DOHH2 (cell line): ENCODE measurements around the gene BAIAP2L1.

Experiments
- H3F3A ChIP-seq: fragments of 200-600 bp; sonication (generic), shearing (Covaris generic); 2 replicates; pipeline ENCODE4 v1.6.0; 2016; ENCODE audit warnings: antibody characterized with exemption, mild to moderate bottlenecking; ENCODE audit not compliant: control insufficient read depth, insufficient read depth
- H3K27ac ChIP-seq: fragments of 200-600 bp; sonication (generic); 2 replicates; pipeline ENCODE4 v1.5.1; 2014; ENCODE audit warnings: low read depth, mild to moderate bottlenecking, low read length, moderate library complexity
- H3K27me3 ChIP-seq: fragments of 200-600 bp; sonication (generic); 2 replicates; pipeline ENCODE4 v1.6.1; 2014; ENCODE audit warnings: mild to moderate bottlenecking, low read length, mixed read lengths; ENCODE audit not compliant: control insufficient read depth
- H3K36me3 ChIP-seq: fragments of 200-600 bp; sonication (generic); 2 replicates; pipeline ENCODE4 v1.6.1; 2014; ENCODE audit warnings: mild to moderate bottlenecking, low read length, moderate library complexity, mixed read lengths; ENCODE audit not compliant: control insufficient read depth
- H3K4me1 ChIP-seq: fragments of 200-600 bp; sonication (generic); 2 replicates; pipeline ENCODE4 v1.6.1; 2014; ENCODE audit warnings: mild to moderate bottlenecking, low read length, mixed read lengths; ENCODE audit not compliant: control insufficient read depth
- H3K4me2 ChIP-seq: fragments of 200-600 bp; sonication (generic); 2 replicates; pipeline ENCODE4 v1.6.0; 2014; ENCODE audit warnings: mild to moderate bottlenecking, low read length, moderate library complexity
- H3K4me3 ChIP-seq: fragments of 200-600 bp; sonication (generic); 2 replicates; pipeline ENCODE4 v1.5.1; 2014; ENCODE audit warnings: mild to moderate bottlenecking, low read length, mixed read lengths
- H3K79me2 ChIP-seq: fragments of 200-600 bp; sonication (generic); 2 replicates; pipeline ENCODE4 v1.6.1; 2014; ENCODE audit warnings: mild to moderate bottlenecking, low read length, mixed read lengths; ENCODE audit not compliant: control insufficient read depth
- H3K9me2 ChIP-seq: fragments of 200-600 bp; sonication (generic); replicated peaks from 2 replicates; pipeline ENCODE4 v1.6.1; 2014; ENCODE audit warnings: mild to moderate bottlenecking, low read length, mixed read lengths; ENCODE audit not compliant: control insufficient read depth
- H3K9me3 ChIP-seq: fragments of 200-600 bp; sonication (generic); 2 replicates; pipeline ENCODE4 v1.6.1; 2014; ENCODE audit warnings: antibody characterized with exemption, low read length, mixed read lengths; ENCODE audit not compliant: control insufficient read depth, insufficient read depth
- H4K20me1 ChIP-seq: fragments of 200-600 bp; sonication (generic); 2 replicates; pipeline ENCODE4 v1.6.0; 2014; ENCODE audit warnings: low read depth, mild to moderate bottlenecking, antibody characterized with exemption, low read length, moderate library complexity; ENCODE audit not compliant: control insufficient read depth, insufficient read depth
- CTCF ChIP-seq: fragments of 200-600 bp; sonication (generic); IDR thresholded peaks from one replicate; pipeline ENCODE4 v1.5.1; 2014; ENCODE audit warnings: antibody characterized with exemption, mild to moderate bottlenecking, low read depth, low read length; ENCODE audit not compliant: poor library complexity, severe bottlenecking
- EZH2phosphoT487 ChIP-seq: fragments of 200-600 bp; sonication (generic); IDR thresholded peaks from 2 replicates; pipeline ENCODE4 v1.6.1; 2017; ENCODE audit warnings: borderline replicate concordance, mild to moderate bottlenecking, antibody characterized with exemption, low read length, moderate library complexity, mixed read lengths

BAIAP2L1 gene

DNA sequence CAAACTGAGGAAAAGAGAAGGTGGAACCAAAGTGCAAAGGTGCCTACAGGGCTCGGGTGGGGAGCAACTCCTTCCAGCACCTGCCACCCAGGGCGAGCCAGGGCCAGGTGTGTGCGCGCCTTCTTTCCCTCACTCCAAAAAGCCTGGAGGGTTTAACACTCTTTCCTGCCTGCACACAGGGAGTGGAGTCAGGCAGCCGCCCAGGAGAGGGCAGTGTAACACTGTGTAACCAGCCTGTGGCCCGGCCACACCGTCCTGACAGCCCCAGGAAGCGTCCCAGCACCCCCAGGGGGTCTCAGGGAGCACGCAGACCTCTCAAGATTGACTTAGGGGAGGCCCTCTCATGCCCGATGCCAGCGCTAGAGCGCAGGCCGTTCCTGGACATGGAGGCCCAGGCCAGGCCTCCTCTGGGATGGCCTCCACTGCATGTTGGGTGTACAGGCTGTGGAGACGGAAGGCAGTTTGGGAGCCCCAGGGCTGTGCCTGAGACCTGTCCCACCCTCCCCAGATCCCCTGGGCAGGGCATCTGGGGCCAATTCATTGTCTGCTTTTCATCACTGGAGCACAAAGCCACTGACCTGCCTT, 106.0 kb downstream of the BAIAP2L1 start:
- Histone ChIP-seq H3K36me3 (0 out of 2 replicates have a peak, but pooled peaks cover 3% of the 10 kb centered on the region), H3F3A (no peaks in the 10 kb centered on the region), H3K79me2 (no peaks in the 10 kb centered on the region), H3K9me3 (no peaks in the 10 kb centered on the region), H3K27ac (no peak overlapping the region), H3K4me3 (no peak overlapping the region), H3K9me2 (no peaks in the 10 kb centered on the region), H3K4me2 (peak overlapping the region; percentile 42), H3K4me1 (peaks cover 15% of the 10 kb centered on the region), H4K20me1 (no peaks in the 10 kb centered on the region), H3K27me3 (no peaks in the 10 kb centered on the region)
- peak; percentile 98 for TF ChIP-seq CTCF
- no peak for TF ChIP-seq EZH2phosphoT487

GRCh38 chr7:98294326-98294725, 106.6 kb downstream of the BAIAP2L1 start:
- no peak for TF ChIP-seq EZH2phosphoT487
- no peak for TF ChIP-seq CTCF
- H3K4me2 ChIP-seq, result peak overlapping the region; percentile 42
- 0 out of 2 replicates have a peak, but pooled peaks cover 3% of the 10 kb centered on the region for H3K36me3 ChIP-seq
- H3K4me1 ChIP-seq, result peaks cover 15% of the 10 kb centered on the region
- H3K4me3 ChIP-seq, result no peak overlapping the region
- no peaks in the 10 kb centered on the region for H3K9me2 ChIP-seq
- H3K27ac ChIP-seq, result no peak overlapping the region
- H3K27me3 ChIP-seq, result no peaks in the 10 kb centered on the region
- no peaks in the 10 kb centered on the region for H3K9me3 ChIP-seq
- H4K20me1 ChIP-seq, result no peaks in the 10 kb centered on the region
- H3K79me2 ChIP-seq, result no peaks in the 10 kb centered on the region
- no peaks in the 10 kb centered on the region for H3F3A ChIP-seq

DNA sequence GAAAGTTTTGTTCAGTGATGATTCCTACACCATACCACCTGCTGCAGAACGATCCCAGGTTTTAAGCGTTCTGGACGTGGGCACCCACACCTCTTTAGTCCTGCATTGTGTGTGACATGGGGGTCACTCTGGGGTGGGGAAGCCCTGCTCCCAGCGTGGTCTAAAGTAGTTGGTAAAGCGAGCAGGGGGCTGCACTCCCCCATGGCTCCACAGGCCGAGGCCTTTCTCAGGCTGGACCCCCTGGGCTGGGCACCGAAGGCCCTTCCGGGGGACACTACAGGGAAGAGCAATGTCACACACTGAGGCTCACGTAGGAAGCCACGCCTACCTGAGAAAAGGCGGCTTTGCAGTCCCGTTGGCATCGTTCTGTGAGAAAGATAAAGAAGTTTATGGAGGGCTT, 107.1 kb downstream of the BAIAP2L1 start:
- Histone ChIP-seq H4K20me1 (no peaks in the 10 kb centered on the region), H3F3A (no peaks in the 10 kb centered on the region), H3K4me2 (no peak overlapping the region)

More for the DNA sequence above, 107.1 kb downstream of the BAIAP2L1 start:
- Histone ChIP-seq H3K9me3 (no peaks in the 10 kb centered on the region), H3K4me3 (no peak overlapping the region), H3K79me2 (no peaks in the 10 kb centered on the region), H3K9me2 (no peaks in the 10 kb centered on the region), H3K36me3 (0 out of 2 replicates have a peak, but pooled peaks cover 3% of the 10 kb centered on the region), H3K27me3 (no peaks in the 10 kb centered on the region), H3K27ac (no peak overlapping the region), H3K4me1 (peaks cover 15% of the 10 kb centered on the region)
- no peak for TF ChIP-seq CTCF
- no peak for TF ChIP-seq EZH2phosphoT487
